Measurements from ENCODE around the gene ARPC2. TPM values are rescaled to one million over a fixed set of nuclear protein-coding genes. Genes with fewer than 3 reads are reported as not detected.

The ARPC2 gene
- total and polyA plus RNA-seq, 8 donors: 37.4 to 102 (median 55.8) TPM

DNA sequence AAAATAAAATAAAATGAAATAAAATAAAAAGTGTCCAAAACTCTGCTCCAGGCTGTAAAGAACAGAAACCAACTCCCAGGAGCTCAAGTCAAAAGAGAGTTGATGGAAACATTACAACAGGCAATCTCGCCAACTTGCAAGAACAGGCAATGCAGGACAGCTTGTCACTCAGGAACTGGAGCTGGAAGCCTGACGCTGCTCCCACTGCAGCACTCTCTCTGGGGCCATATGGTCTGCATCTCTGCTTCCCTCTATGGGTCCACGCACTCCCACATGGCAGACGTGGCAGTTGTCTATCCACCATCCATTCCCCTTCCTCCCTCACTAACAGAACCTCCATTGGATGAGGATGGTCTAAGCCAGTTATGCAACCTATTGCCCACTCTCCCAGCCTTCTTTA is 23.3 kb upstream of the ARPC2 start:
- H3K9me3 ChIP-seq: no peaks in the 10 kb centered on the region
- ATAC-seq (no peak), FAIRE-seq (no peak), DNase-seq (no peak)
- no peaks in the 10 kb centered on the region for H3K36me3 ChIP-seq
- no peak for TF ChIP-seq CTCF (IDR thresholded peaks at IDR 0.05)
- H3K4me3 ChIP-seq: no peak overlapping the region
- intact Hi-C loops (cut with DNase I): no loop called here
- no peaks in the 10 kb centered on the region for H3K4me1 ChIP-seq
- WGBS, 2 donors: 76 to 84% methylated on average over 4 of the region's 4 CpGs
- no peaks in the 10 kb centered on the region for H3K27me3 ChIP-seq
- H3K27ac ChIP-seq: no peak overlapping the region

- no peaks in the 10 kb centered on the region for H3K27me3 ChIP-seq
- no peak for FAIRE-seq
- TF ChIP-seq CTCF (IDR thresholded peaks at IDR 0.05): no peak
- ATAC-seq: no peak
- no peak for DNase-seq
- 88% methylated on average over 3 of the region's 3 CpGs for WGBS, 2 donors
- H3K27ac ChIP-seq: no peak overlapping the region
- H3K36me3 ChIP-seq: no peaks in the 10 kb centered on the region
- H3K4me1 ChIP-seq: no peaks in the 10 kb centered on the region
- no peaks in the 10 kb centered on the region for H3K9me3 ChIP-seq
- no peak overlapping the region for H3K4me3 ChIP-seq
- intact Hi-C loops (cut with DNase I): no loop called here
These were observed 22.1 kb upstream of the ARPC2 start for GRCh38 chr2:218194880-218195279.

GRCh38 chr2:218196974-218197373 is 20.0 kb upstream of the ARPC2 start:
- Histone ChIP-seq H3K27me3 (no peaks in the 10 kb centered on the region), H3K36me3 (no peaks in the 10 kb centered on the region), H3K9me3 (no peaks in the 10 kb centered on the region), H3K4me3 (no peak overlapping the region), H3K4me1 (no peaks in the 10 kb centered on the region), H3K27ac (no peak overlapping the region)
- DNase-seq: no peak
- intact Hi-C loops (cut with DNase I): no loop called here
- 51% methylated on average over 4 of the region's 4 CpGs for WGBS, 2 donors
- no peak for TF ChIP-seq CTCF (IDR thresholded peaks at IDR 0.05)
- no peak for ATAC-seq
- no peak for FAIRE-seq

DNA sequence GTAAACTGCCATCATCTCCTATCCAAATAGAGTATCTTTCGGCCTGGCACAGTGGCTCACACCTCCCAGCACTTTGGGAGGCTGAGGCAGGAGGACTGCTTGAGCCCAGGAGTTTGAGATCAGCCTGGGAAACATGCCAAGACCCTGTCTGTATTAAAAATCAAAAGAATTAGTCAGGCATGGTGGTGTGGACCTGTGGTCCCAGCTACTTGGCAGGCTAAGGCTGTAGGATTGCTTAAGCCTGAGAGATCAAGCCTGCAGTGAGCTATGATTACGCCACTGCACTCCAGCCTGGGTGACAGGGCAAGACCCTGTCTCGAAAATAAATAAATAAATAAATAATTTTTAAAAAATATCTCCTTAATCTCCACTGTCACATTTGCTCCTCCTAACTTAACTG is 14.7 kb upstream of the ARPC2 start:
- no peaks in the 10 kb centered on the region for H3K36me3 ChIP-seq
- DNase-seq (no peak), ATAC-seq (no peak), FAIRE-seq (no peak)
- no peaks in the 10 kb centered on the region for H3K9me3 ChIP-seq
- H3K27ac ChIP-seq: no peak overlapping the region
- intact Hi-C loops (cut with DNase I): no loop called here
- no peak for TF ChIP-seq CTCF (IDR thresholded peaks at IDR 0.05)
- H3K4me1 ChIP-seq: no peaks in the 10 kb centered on the region
- WGBS, 2 donors: 66 to 72% methylated on average over 3 of the region's 3 CpGs
- no peak overlapping the region for H3K4me3 ChIP-seq
- no peaks in the 10 kb centered on the region for H3K27me3 ChIP-seq

- ATAC-seq (no peak), FAIRE-seq (no peak), DNase-seq (no peak)
- 96 to 97% methylated on average over 3 of the region's 3 CpGs for WGBS, 2 donors
- no peak overlapping the region for H3K4me3 ChIP-seq
- TF ChIP-seq CTCF (IDR thresholded peaks at IDR 0.05): no peak
- H3K27me3 ChIP-seq: no peaks in the 10 kb centered on the region
- H3K9me3 ChIP-seq: no peaks in the 10 kb centered on the region
- intact Hi-C loops (cut with DNase I): no loop called here
- no peaks in the 10 kb centered on the region for H3K36me3 ChIP-seq
- no peak overlapping the region for H3K27ac ChIP-seq
- H3K4me1 ChIP-seq: no peaks in the 10 kb centered on the region
These were observed 7.9 kb upstream of the ARPC2 start for GRCh38 chr2:218209078-218209477.

All from pancreas (tissue), 10 donors.